HG03558 (cell line): ENCODE measurements around the gene OR9A2.

Source experiments
- ATAC-seq: cut with Tn5 transposase; IDR thresholded peaks from one replicate; pipeline ENCODE4 v1.9.1; 2021; ENCODE audit warnings: moderate number of reproducible peaks; ENCODE audit not compliant: unreplicated experiment; ENCODE audit errors: extremely low read depth

Gene OR9A2

GRCh38 chr7:143023047-143023446 is 3.9 kb downstream of the OR9A2 start:
- ATAC-seq, result no peak

- ATAC-seq, result no peak
Measured at GRCh38 chr7:143018931-143019330, 8.0 kb downstream of the OR9A2 start.

GRCh38 chr7:143016996-143017395 is 9.9 kb downstream of the OR9A2 start:
- no peak for ATAC-seq

- no peak for ATAC-seq
Measured at GRCh38 chr7:143015926-143016490, 10.9 kb downstream of the OR9A2 start.

GRCh38 chr7:143015084-143015483 is 11.8 kb downstream of the OR9A2 start:
- no peak for ATAC-seq

- no peak for ATAC-seq
Measured at GRCh38 chr7:143013893-143014292, 13.0 kb downstream of the OR9A2 start.

- ATAC-seq, result no peak
Measured at GRCh38 chr7:143013473-143013872, 13.5 kb downstream of the OR9A2 start.

GRCh38 chr7:143012409-143012808 is 14.5 kb downstream of the OR9A2 start:
- no peak for ATAC-seq

GRCh38 chr7:143012001-143012400 is 14.9 kb downstream of the OR9A2 start:
- ATAC-seq, result no peak

GRCh38 chr7:143008007-143008901 is 18.7 kb downstream of the OR9A2 start:
- peak; percentile 64 for ATAC-seq

- no peak for ATAC-seq
Measured at GRCh38 chr7:143005632-143006260, 21.2 kb downstream of the OR9A2 start.

GRCh38 chr7:143003393-143004051 is 23.4 kb downstream of the OR9A2 start:
- ATAC-seq, result peak; percentile 46

- no peak for ATAC-seq
Measured at GRCh38 chr7:143002898-143003297, 24.0 kb downstream of the OR9A2 start.

GRCh38 chr7:143002106-143002505 is 24.8 kb downstream of the OR9A2 start:
- no peak for ATAC-seq

- no peak for ATAC-seq
Measured at GRCh38 chr7:143000648-143001047, 26.3 kb downstream of the OR9A2 start.

- ATAC-seq, result no peak
Measured at GRCh38 chr7:142999793-143000192, 27.1 kb downstream of the OR9A2 start.

GRCh38 chr7:142998966-142999365 is 28.0 kb downstream of the OR9A2 start:
- no peak for ATAC-seq

GRCh38 chr7:142997456-142997989 is 29.4 kb downstream of the OR9A2 start:
- ATAC-seq, result no peak

- no peak for ATAC-seq
Measured at GRCh38 chr7:142992427-142992826, 34.5 kb downstream of the OR9A2 start.

GRCh38 chr7:142984297-142984696 is 42.6 kb downstream of the OR9A2 start:
- ATAC-seq, result no peak

- no peak for ATAC-seq
Measured at GRCh38 chr7:142983825-142984224, 43.1 kb downstream of the OR9A2 start.
